ENCODE results near the gene CISTR.

Gene CISTR

GRCh38 chr12:53743266-53744129 is 8.3 kb downstream of the CISTR start:
- peak; percentile 48 for DNase-seq

GRCh38 chr12:53740130-53740491 is 11.7 kb downstream of the CISTR start:
- DNase-seq: no peak

GRCh38 chr12:53739214-53740129 is 12.3 kb downstream of the CISTR start:
- DNase-seq: no peak

- peak; percentile 43 for DNase-seq
These were observed 13.2 kb downstream of the CISTR start for GRCh38 chr12:53738406-53739213.

GRCh38 chr12:53737951-53738405 is 13.8 kb downstream of the CISTR start:
- no peak for DNase-seq

GRCh38 chr12:53737093-53737808 is 14.5 kb downstream of the CISTR start:
- DNase-seq: no peak

- DNase-seq: no peak
These were observed 15.2 kb downstream of the CISTR start for GRCh38 chr12:53736592-53736991.

- DNase-seq: no peak
These were observed 16.2 kb downstream of the CISTR start for GRCh38 chr12:53735556-53735955.

GRCh38 chr12:53734425-53734824 is 17.4 kb downstream of the CISTR start:
- DNase-seq: no peak

GRCh38 chr12:53733807-53734200 is 18.0 kb downstream of the CISTR start:
- DNase-seq: no peak

GRCh38 chr12:53733051-53733806 is 18.6 kb downstream of the CISTR start:
- DNase-seq: no peak

GRCh38 chr12:53729644-53730043 is 22.1 kb downstream of the CISTR start:
- DNase-seq: no peak

GRCh38 chr12:53728206-53728605 is 23.6 kb downstream of the CISTR start:
- DNase-seq: no peak

GRCh38 chr12:53727310-53728041 is 24.3 kb downstream of the CISTR start, which contains the start of gene CALCOCO1:
Gene CALCOCO1, minus strand, starts transcription at chr12:53727452. Its CDS starts 2,210 bp downstream, at chr12:53725242.
- DNase-seq: peak; percentile 91

GRCh38 chr12:53726946-53727309 is 24.9 kb downstream of the CISTR start:
- no peak for DNase-seq

- DNase-seq: no peak
These were observed 25.4 kb downstream of the CISTR start for GRCh38 chr12:53726341-53726740.

GRCh38 chr12:53725824-53726223 is 26.0 kb downstream of the CISTR start:
- DNase-seq: no peak

- DNase-seq: no peak
These were observed 29.2 kb downstream of the CISTR start for GRCh38 chr12:53722450-53723041.

- no peak for DNase-seq
These were observed 30.8 kb downstream of the CISTR start for GRCh38 chr12:53720946-53721345.

- no peak for DNase-seq
These were observed 32.1 kb downstream of the CISTR start for GRCh38 chr12:53719649-53720048.
